Measurements from ENCODE around the gene CDC42EP3.

CDC42EP3 gene

GRCh38 chr2:37654932-37655841 lies 16.3 kb downstream of the CDC42EP3 start:
- CTCF ChIA-PET: interaction anchor here (0.9 to 3.9 kb wide), 17 partner anchors 10 to 240 kb away, joined by 3 to 20 read pairs (median 4); partner anchors contain the start of gene CDC42EP3

GRCh38 chr2:37654419-37654818 lies 17.0 kb downstream of the CDC42EP3 start:
- CTCF ChIA-PET: interaction anchor here (0.7 to 3.9 kb wide), 19 partner anchors 10 to 258 kb away, joined by 3 to 20 read pairs (median 4); partner anchors contain the start of gene CDC42EP3
- POLR2A ChIA-PET: interaction anchor here (0.6 to 1.0 kb wide), 4 partner anchors 11 to 478 kb away, joined by 3 to 7 read pairs (median 6); partner anchors contain the start of gene CDC42EP3

More at GRCh38 chr2:37654932-37655841, 16.3 kb downstream of the CDC42EP3 start:
- peak; percentile 79 for DNase-seq (ENCODE audit: extremely low spot score)
- TF ChIP-seq, protein P1, sequence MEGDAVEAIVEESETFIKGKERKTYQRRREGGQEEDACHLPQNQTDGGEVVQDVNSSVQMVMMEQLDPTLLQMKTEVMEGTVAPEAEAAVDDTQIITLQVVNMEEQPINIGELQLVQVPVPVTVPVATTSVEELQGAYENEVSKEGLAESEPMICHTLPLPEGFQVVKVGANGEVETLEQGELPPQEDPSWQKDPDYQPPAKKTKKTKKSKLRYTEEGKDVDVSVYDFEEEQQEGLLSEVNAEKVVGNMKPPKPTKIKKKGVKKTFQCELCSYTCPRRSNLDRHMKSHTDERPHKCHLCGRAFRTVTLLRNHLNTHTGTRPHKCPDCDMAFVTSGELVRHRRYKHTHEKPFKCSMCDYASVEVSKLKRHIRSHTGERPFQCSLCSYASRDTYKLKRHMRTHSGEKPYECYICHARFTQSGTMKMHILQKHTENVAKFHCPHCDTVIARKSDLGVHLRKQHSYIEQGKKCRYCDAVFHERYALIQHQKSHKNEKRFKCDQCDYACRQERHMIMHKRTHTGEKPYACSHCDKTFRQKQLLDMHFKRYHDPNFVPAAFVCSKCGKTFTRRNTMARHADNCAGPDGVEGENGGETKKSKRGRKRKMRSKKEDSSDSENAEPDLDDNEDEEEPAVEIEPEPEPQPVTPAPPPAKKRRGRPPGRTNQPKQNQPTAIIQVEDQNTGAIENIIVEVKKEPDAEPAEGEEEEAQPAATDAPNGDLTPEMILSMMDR (IDR thresholded peaks at IDR 0.05; ENCODE audit: control extremely low read depth, extremely low read depth, low read depth, missing control alignments): no peak
- POLR2A ChIA-PET: interaction anchor here (0.7 to 1.0 kb wide), 2 partner anchors 10 to 16 kb away, joined by 5 to 7 read pairs; partner anchors contain the start of gene CDC42EP3

GRCh38 chr2:37653805-37654378 lies 17.6 kb downstream of the CDC42EP3 start:
- ChIA-PET CTCF (interaction anchor here (0.7 to 3.9 kb wide), 19 partner anchors 9 to 257 kb away, joined by 3 to 20 read pairs (median 4); partner anchors contain the start of gene CDC42EP3), POLR2A (interaction anchor here (0.6 to 1.0 kb wide), 2 partner anchors 29 to 478 kb away, joined by 3 to 6 read pairs; no protein-coding TSS in a partner anchor)
- peak; percentile 45 for DNase-seq (ENCODE audit: extremely low spot score)
- TF ChIP-seq, protein P1 (IDR thresholded peaks at IDR 0.05; ENCODE audit: control extremely low read depth, extremely low read depth, low read depth, missing control alignments): no peak

More at GRCh38 chr2:37654419-37654818, 17.0 kb downstream of the CDC42EP3 start:
- TF ChIP-seq, protein P1 (IDR thresholded peaks at IDR 0.05; ENCODE audit: control extremely low read depth, extremely low read depth, low read depth, missing control alignments): no peak
- no peak for DNase-seq (ENCODE audit: extremely low spot score)

DNA sequence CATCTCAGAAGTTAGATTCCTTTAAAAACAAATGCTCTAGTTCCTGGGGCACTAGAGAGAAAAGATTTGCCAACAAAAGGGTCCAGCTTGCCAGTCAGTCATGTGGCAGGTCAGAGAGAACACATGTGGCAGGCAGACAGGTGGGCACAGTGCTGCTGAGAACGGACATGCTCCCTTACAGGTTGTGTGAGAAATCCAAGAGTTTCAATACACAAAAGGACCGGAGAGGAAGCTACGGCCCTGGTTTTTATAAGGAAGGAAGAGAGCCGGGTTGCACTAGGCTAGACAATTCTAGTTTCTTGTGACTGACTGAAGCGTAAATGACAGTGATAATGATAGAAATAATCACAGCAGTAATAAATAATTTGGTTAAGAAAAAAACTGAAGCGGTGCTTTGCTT lies 18.3 kb downstream of the CDC42EP3 start:
- ChIA-PET CTCF (interaction anchor here (1.1 to 3.9 kb wide), 9 partner anchors 8 to 238 kb away, joined by 3 to 20 read pairs (median 14); no protein-coding TSS in a partner anchor), POLR2A (interaction anchor here (0.6 to 1.3 kb wide), 2 partner anchors 9 to 108 kb away, joined by 3 read pairs; no protein-coding TSS in a partner anchor)
- no peak for DNase-seq (ENCODE audit: extremely low spot score)
- TF ChIP-seq, protein P1 (IDR thresholded peaks at IDR 0.05; ENCODE audit: control extremely low read depth, extremely low read depth, low read depth, missing control alignments): no peak

DNA sequence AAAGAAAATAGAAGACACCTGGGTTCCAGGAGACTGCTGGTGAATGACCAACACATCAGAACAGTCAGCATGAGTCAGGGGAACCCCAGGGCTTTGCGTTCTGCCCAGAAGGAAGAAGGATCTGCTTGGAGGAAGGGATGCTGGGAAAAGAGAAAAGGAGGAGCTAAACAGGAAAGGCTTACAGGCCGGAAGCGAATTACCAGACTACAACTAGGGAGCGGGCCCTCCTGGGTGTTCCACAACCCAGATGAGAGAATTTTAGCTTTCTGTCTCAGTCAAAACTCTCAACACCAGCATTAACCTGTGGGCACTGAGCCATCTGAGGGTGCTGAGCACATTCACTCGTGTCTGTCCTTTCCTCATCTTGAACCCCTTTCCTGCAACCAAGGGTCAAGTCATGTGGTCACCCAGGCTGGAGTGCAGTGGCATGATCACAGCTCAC lies 19.2 kb downstream of the CDC42EP3 start:
- POLR2A ChIA-PET: interaction anchor here (0.6 to 1.3 kb wide), 4 partner anchors 9 to 107 kb away, joined by 3 read pairs; no protein-coding TSS in a partner anchor
- CTCF ChIA-PET: interaction anchor here (1.1 to 3.9 kb wide), 8 partner anchors 8 to 239 kb away, joined by 3 to 20 read pairs (median 6); no protein-coding TSS in a partner anchor
- peak; percentile 41 for DNase-seq (ENCODE audit: extremely low spot score)
- TF ChIP-seq, protein P1 (IDR thresholded peaks at IDR 0.05; ENCODE audit: control extremely low read depth, extremely low read depth, low read depth, missing control alignments): no peak

Measured in GM10248 (cell line).